NB4 (cell line): ENCODE data around the gene EEF1A1.

Source experiments
- DNase-seq: peaks from one replicate; pipeline ENCODE4 v3.0.0; 2010; ENCODE audit warnings: low read depth
- H3K4me3 ChIP-seq: one replicate; pipeline ENCODE4 v1.5.1; 2011; ENCODE audit warnings: mild to moderate bottlenecking, low read depth, low read length, moderate library complexity
- CTCF ChIP-seq: IDR thresholded peaks from one replicate; pipeline ENCODE4 v1.5.1; 2012; ENCODE audit warnings: low read depth, low read length
- MAX ChIP-seq: IDR thresholded peaks from 2 replicates; pipeline ENCODE4 v1.6.1; 2011; ENCODE audit warnings: low read depth, low read length
- MYC ChIP-seq: IDR thresholded peaks from 2 replicates; pipeline ENCODE4 v1.6.1; 2011; ENCODE audit warnings: low read depth, low read length
- POLR2A ChIP-seq: IDR thresholded peaks from 2 replicates; pipeline ENCODE4 v1.6.1; 2011; ENCODE audit warnings: mild to moderate bottlenecking; ENCODE audit not compliant: insufficient read length; ENCODE audit errors: extremely low read depth

EEF1A1 gene

DNA sequence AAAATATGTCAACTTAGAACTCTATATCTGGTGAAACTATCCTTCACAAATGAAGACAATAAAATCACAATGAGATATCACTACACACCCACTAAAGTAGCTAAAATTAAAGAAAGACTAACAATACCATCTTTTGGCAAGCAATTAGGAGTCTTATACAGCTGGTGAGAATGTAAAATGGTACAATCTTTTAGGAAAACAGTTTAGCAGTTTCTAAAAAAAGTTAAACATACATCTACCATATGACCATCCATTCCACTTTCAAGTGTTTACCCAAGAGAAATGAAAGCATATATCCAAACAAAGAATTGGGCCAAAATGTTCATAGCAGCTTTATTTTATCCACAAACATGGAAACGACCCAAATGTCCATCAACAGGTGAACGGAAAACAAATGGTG lies 13.8 kb upstream of the EEF1A1 start:
- no peak overlapping the region for H3K4me3 ChIP-seq
- no peak for TF ChIP-seq CTCF
- DNase-seq, result no peak

DNA sequence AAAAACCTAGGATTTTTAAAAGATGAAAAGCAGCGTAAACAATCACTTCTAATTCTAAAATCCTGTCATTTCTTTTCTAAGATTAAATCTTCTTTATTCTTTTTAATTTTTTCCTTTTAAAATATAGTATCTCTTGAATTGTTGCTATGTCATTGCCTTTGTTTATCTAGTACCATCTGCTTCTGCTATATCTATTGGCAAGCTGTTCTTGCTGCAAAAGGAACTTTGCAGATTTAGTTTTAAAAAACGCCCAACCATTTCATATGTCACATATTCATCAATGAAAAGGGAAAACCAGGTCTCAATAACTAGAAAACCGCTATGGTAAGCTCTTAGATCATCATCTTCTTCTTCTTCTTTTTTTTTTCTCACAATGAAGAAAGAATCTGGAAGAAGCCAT lies 11.5 kb upstream of the EEF1A1 start:
- TF ChIP-seq POLR2A (no peak), MAX (no peak), MYC (no peak), CTCF (no peak)
- H3K4me3 ChIP-seq, result no peak overlapping the region
- no peak for DNase-seq

DNA sequence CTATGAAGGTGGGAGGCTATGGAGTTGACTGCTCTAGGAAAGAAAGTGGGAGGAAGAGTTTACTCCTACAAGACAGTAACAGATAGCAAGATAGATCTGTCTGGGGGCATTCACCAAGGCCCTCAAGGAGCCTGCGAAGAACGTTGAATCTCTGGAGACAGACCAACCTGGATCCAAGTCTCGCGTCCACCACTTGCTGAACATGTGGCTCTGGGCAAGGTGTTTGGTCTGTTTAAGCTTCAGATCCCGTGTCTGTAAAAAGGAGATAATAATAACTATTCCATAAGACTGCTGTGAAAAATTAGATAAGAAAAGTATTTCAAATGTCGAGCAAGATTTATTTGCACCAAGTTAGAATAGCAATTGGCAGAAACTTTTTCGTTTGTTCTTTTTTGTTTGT lies 8.1 kb upstream of the EEF1A1 start:
- no peak overlapping the region for H3K4me3 ChIP-seq
- no peak for DNase-seq
- TF ChIP-seq POLR2A (no peak), MAX (no peak), MYC (no peak), CTCF (no peak)

- no peak overlapping the region for H3K4me3 ChIP-seq
- no peak for DNase-seq
- TF ChIP-seq MAX, result no peak
- no peak for TF ChIP-seq MYC
- TF ChIP-seq POLR2A, result no peak
Observed at GRCh38 chr6:73525546-73526330, 4.9 kb upstream of the EEF1A1 start.

DNA sequence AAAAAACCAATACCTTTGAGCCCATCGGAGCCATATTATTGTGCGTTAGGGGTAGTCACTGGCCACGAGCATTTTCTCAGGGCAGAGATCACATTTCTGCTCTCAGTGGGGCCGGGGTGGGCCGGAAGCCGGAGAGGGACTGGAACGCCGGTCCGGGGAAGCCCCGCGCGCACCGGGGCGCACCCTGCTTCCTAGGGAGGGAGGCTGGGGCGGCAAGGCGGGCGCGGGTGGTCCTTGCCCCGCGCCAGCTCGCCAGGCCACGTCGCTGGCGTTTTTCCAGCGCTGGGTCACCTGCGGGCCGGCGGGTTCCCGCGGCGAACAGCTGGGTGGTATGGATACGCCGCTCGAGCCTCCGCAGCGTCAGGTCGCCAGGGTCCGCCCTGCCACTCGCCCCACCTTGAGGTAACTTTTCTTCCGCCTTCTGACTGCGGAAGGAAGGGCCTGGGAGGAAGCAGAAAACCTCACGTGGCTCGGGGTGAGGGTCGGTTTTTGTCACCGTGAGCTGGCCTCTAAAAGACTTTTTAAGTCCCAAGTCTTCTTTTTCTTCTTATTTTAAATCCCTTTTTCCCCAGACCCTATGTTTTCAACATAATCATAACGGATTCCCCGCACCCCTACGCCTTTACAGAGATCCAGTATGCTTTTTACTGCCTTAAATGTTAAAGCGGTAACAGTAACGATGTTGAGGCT lies 2.7 kb upstream of the EEF1A1 start:
- TF ChIP-seq POLR2A (peak; percentile 51), MAX (peak; percentile 83), MYC (peak; percentile 84), CTCF (no peak)
- peak overlapping the region; percentile 80 for H3K4me3 ChIP-seq
- peak; percentile 91 for DNase-seq

DNA sequence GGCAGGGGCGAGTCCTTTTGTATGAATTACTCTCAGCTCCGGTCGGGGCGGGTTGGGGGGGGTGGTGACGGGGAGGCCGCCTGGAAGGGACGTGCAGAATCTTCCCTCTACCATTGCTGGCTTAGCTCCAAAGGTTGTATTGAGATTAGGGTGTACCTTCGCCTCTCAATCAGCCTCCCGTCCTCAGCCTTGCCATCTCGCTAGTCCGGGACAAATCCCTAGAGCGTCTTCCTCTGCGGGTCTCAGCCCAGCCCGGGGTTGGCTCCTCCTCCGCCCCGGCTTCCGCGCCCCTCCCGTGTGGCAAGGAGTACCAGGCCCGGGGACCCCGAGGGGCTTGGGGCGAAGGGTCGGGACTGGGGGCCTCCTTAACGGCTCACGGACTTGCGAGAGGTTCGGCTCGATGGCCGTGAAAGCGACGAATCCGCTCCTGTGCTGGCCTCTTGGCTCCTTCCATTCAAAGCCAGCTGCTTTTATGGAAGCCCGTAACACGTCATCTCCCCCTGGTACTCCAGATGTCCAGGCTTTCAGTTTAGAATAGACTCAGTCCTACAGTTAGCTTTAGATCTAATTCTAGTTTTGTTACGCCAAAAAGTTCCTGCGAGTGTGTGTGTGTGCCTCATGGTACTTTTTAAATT lies 636 bp upstream of the EEF1A1 start:
- no peak for DNase-seq
- H3K4me3 ChIP-seq, result peak overlapping the region; percentile 80
- TF ChIP-seq MAX (no peak), MYC (no peak)
